Ascending aorta (tissue), 2 donors: Measurements from ENCODE around the gene NOSTRIN. TPM values are rescaled to one million over a fixed set of nuclear protein-coding genes. Genes with fewer than 3 reads are reported as not detected.
"Not testable (repeated sequence)": the region's sequence is repeated elsewhere in the genome, so short reads cannot be mapped to it uniquely, and the experiment has no call there.

Experiments
- DNase-seq, 2 donors: peaks; one replicate each; pipeline ENCODE4 v3.0.0-alpha.2; 2019; ENCODE audit warnings: low spot score in 2 of 2
- H3K27ac ChIP-seq, 2 donors: fragments of 200-600 bp; sonication (generic); one replicate each; pipeline ENCODE4 v1.5.1; 2016 to 2017; ENCODE audit warnings: mild to moderate bottlenecking in 1 of 2
- H3K27me3 ChIP-seq: fragments of 200-600 bp; sonication (generic); one replicate; pipeline ENCODE4 v1.5.1; 2017
- H3K36me3 ChIP-seq, 2 donors: fragments of 200-600 bp; sonication (generic); one replicate each; pipeline ENCODE4 v1.5.1; 2016
- H3K4me1 ChIP-seq, 2 donors: fragments of 200-600 bp; sonication (generic); one replicate each; pipeline ENCODE4 v1.5.1; 2016 to 2017; ENCODE audit warnings: mild to moderate bottlenecking in 1 of 2
- H3K4me3 ChIP-seq, 2 donors: fragments of 200-600 bp; sonication (generic); one replicate each; pipeline ENCODE4 v1.5.1; 2016 to 2017; ENCODE audit warnings: mild to moderate bottlenecking in 1 of 2
- H3K9me3 ChIP-seq, 2 donors: fragments of 200-600 bp; sonication (generic); one replicate each; pipeline ENCODE4 v1.5.1; 2016
- intact Hi-C: fragments of 100-400 bp; cut with DNase I; formaldehyde crosslinking; loops from one replicate; pipeline ENCODE4 v1.15.1; 2023
- total RNA-seq: library from RNA; depleted of rRNA; stranded (reverse); fragments of >200 nt; gene quantifications from one replicate; pipeline ENCODE4 v1.1.0, GENCODE V29; 2016
- TF ChIP-seq, protein P1 (sequence below), 3 experiments: fragments of 200-600 bp in 2 of 3; fragments of 450-650 bp in 1 of 3; sonication (generic) in 2 of 3; IDR thresholded peaks; one replicate each; pipeline ENCODE4 v1.5.1; 2016 to 2019; ENCODE audit warnings: antibody characterized with exemption in 3 of 3, mild to moderate bottlenecking in 1 of 3, moderate library complexity in 1 of 3

Gene NOSTRIN
- total RNA-seq, 1 donor from 2014 or later, result 7.8 TPM

DNA sequence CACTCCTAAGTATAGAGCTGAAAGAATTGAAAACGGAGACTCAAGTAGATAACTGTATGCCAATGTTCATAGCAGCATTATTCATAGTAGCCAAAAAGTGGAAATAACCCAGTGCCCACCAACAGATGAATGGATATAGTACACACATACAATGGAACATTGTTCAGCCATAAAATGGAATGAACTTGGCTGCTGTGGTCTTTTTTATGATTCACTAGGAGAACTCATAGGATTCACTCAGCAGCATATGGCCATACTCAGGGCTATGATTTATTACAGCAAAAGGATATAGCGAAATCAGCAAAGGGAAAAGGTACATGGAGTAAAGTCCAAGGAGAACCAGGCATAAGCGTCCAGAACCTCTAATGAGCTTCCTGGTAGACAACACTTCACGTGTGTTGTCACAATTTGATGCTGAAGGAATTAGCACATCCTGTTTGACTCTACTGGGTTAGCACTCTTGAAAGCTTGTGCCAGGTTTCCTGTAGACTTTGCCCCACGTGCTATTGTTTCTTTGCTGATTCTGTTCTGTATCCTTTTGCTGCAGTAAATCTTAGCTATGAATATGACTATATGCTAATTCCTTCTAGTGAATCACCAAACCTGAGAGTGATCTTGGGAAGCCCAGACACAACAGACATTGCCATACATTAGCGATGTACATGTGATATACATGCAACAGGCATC is 72.1 kb downstream of the NOSTRIN start:
- TF ChIP-seq, protein P1, sequence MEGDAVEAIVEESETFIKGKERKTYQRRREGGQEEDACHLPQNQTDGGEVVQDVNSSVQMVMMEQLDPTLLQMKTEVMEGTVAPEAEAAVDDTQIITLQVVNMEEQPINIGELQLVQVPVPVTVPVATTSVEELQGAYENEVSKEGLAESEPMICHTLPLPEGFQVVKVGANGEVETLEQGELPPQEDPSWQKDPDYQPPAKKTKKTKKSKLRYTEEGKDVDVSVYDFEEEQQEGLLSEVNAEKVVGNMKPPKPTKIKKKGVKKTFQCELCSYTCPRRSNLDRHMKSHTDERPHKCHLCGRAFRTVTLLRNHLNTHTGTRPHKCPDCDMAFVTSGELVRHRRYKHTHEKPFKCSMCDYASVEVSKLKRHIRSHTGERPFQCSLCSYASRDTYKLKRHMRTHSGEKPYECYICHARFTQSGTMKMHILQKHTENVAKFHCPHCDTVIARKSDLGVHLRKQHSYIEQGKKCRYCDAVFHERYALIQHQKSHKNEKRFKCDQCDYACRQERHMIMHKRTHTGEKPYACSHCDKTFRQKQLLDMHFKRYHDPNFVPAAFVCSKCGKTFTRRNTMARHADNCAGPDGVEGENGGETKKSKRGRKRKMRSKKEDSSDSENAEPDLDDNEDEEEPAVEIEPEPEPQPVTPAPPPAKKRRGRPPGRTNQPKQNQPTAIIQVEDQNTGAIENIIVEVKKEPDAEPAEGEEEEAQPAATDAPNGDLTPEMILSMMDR (IDR thresholded peaks at IDR 0.05), result no peak
- intact Hi-C loops, result no loop called here
- DNase-seq, result no peak

GRCh38 chr2:168882163-168882562 is 79.7 kb downstream of the NOSTRIN start:
- H3K4me3 ChIP-seq, H3K27me3 ChIP-seq, DNase-seq, H3K9me3 ChIP-seq, H3K27ac ChIP-seq, intact Hi-C loops, H3K36me3 ChIP-seq, H3K4me1 ChIP-seq: not testable (repeated sequence)

More for the DNA sequence above, 72.1 kb downstream of the NOSTRIN start:
- H3K4me3 ChIP-seq, result no peak overlapping the region
- H3K27me3 ChIP-seq, result no peaks in the 10 kb centered on the region
- H3K4me1 ChIP-seq, result no peaks in the 10 kb centered on the region
- no peak overlapping the region for H3K27ac ChIP-seq
- H3K9me3 ChIP-seq, result no peaks in the 10 kb centered on the region
- H3K36me3 ChIP-seq, result no peaks in the 10 kb centered on the region

DNA sequence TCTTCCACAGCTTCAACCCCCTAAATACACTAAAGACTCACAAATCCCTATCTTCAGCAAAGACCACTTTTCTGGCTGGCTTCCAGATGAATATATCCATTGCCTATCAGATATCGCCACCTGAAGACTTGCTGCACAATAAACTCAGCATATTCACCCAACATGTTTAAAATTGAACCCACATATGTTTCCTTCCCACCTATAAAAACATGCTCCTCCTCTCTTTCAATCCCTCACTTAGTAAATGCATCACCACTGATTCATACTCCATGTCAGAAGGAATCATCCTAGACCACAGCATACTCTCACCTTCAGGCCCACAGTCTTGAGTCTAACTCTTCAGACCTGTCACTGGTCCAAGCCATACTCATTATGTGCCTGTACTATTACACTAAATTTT is 82.5 kb downstream of the NOSTRIN start:
- intact Hi-C loops, result no loop called here
- TF ChIP-seq, protein P1 (IDR thresholded peaks at IDR 0.05), result no peak
- no peak overlapping the region for H3K4me3 ChIP-seq
- no peaks in the 10 kb centered on the region for H3K9me3 ChIP-seq
- peaks cover 0 to 2% of the 10 kb centered on the region in 2 donors for H3K4me1 ChIP-seq
- DNase-seq, result no peak
- H3K36me3 ChIP-seq, result no peaks in the 10 kb centered on the region
- H3K27me3 ChIP-seq, result no peaks in the 10 kb centered on the region
- H3K27ac ChIP-seq, result no peak overlapping the region

- H3K27me3 ChIP-seq, result no peaks in the 10 kb centered on the region
- TF ChIP-seq, protein P1 (IDR thresholded peaks at IDR 0.05), result no peak
- intact Hi-C loops, result no loop called here
- no peaks in the 10 kb centered on the region for H3K36me3 ChIP-seq
- H3K27ac ChIP-seq, result no peak overlapping the region
- peak overlapping the region in 1 of 2 donors; percentile 63 for H3K4me3 ChIP-seq
- no peaks in the 10 kb centered on the region for H3K9me3 ChIP-seq
- peaks cover 0 to 4% of the 10 kb centered on the region in 2 donors for H3K4me1 ChIP-seq
- no peak for DNase-seq
These were observed 87.2 kb downstream of the NOSTRIN start for GRCh38 chr2:168889635-168890005.

GRCh38 chr2:168890006-168890782 is 87.8 kb downstream of the NOSTRIN start, which contains the start of gene SPC25:
Gene SPC25, minus strand, starts transcription at chr2:168890430. Its CDS starts 911 bp downstream, at chr2:168889519.
- H3K4me3 ChIP-seq, result peak within 1 kb of the TSS; percentile 57 to 63
- peak; percentile 59 to 91 for DNase-seq
- H3K4me1 ChIP-seq, result peaks cover 0 to 4% of the 10 kb centered on the region in 2 donors
- no peaks in the 10 kb centered on the region for H3K36me3 ChIP-seq
- intact Hi-C loops, result no loop called here
- no peaks in the 10 kb centered on the region for H3K9me3 ChIP-seq
- no peaks in the 10 kb centered on the region for H3K27me3 ChIP-seq
- TF ChIP-seq, protein P1 (IDR thresholded peaks at IDR 0.05), result no peak
- no peak within 1 kb of the TSS for H3K27ac ChIP-seq

GRCh38 chr2:168892327-168892726 is 89.9 kb downstream of the NOSTRIN start:
- no peaks in the 10 kb centered on the region for H3K27me3 ChIP-seq
- TF ChIP-seq, protein P1 (IDR thresholded peaks at IDR 0.05), result no peak
- no peak overlapping the region for H3K4me3 ChIP-seq
- H3K9me3 ChIP-seq, result no peaks in the 10 kb centered on the region
- peaks cover 0 to 4% of the 10 kb centered on the region in 2 donors for H3K4me1 ChIP-seq
- H3K36me3 ChIP-seq, result no peaks in the 10 kb centered on the region
- H3K27ac ChIP-seq, result no peak overlapping the region
- no peak for DNase-seq
- intact Hi-C loops, result no loop called here
